ENCODE measurements around the gene UBE2L3.

- TF ChIP-seq GATA2 (IDR thresholded peaks at IDR 0.05; ENCODE audit: low read depth, low read length), result no peak
- no peak for TF ChIP-seq GATA3 (IDR thresholded peaks at IDR 0.05; ENCODE audit: low read depth, low read length)
These were observed 27.4 kb downstream of the UBE2L3 start for GRCh38 chr22:21594865-21595452.

Data from SH-SY5Y (cell line).